ENCODE results near the gene PPP1R12B. TPM values are rescaled to one million over a fixed set of nuclear protein-coding genes. Genes with fewer than 3 reads are reported as not detected.
"Not testable (repeated sequence)": the region's sequence is repeated elsewhere in the genome, so short reads cannot be mapped to it uniquely, and the experiment has no call there.

PPP1R12B gene
- total RNA-seq, 1 donor, result 26.8 TPM

DNA sequence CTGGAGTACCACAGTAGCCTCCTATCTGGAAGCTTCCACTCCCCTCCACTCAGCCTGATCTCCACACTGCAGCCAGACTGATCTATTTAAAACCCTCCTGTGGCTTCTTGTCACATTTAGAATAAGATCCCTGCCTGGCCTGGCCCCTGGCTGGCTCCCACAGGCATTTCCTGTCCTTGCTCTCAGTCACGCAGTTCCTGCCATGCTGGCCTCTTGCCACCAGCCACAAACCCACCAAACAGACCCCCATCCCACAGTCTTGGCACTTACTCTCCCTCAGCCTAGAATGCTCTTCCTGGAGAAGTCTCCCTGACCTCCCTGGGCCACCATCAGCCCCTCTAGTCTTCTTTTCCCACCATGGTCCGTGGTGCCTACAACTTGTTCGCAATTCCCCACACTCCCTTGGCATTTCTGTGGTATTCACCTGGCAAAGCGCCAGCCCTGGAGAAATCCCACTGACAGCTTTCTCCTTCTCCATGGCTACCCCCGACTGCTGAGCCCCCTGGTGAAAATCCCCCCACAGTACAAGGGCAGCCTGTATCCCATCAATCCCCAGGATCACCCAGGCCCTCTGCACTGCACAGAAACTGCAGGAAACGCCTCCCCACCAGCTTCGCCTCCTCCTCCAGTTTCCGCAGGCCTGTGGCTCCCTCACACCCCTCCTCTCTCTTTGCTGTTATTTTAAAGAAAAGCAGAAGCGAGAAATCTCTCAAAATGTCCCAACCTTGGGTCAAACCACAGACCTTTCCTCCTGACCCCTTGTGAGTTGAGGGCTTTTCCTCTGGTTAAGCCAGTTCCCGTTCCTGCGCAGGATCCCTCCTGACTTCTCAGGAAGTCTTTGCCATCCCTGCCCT lies 267.2 kb downstream of the PPP1R12B start:
- H3K4me3 ChIP-seq (ENCODE audit: low read depth, low read length), result no peak overlapping the region
- TF ChIP-seq, protein P1, sequence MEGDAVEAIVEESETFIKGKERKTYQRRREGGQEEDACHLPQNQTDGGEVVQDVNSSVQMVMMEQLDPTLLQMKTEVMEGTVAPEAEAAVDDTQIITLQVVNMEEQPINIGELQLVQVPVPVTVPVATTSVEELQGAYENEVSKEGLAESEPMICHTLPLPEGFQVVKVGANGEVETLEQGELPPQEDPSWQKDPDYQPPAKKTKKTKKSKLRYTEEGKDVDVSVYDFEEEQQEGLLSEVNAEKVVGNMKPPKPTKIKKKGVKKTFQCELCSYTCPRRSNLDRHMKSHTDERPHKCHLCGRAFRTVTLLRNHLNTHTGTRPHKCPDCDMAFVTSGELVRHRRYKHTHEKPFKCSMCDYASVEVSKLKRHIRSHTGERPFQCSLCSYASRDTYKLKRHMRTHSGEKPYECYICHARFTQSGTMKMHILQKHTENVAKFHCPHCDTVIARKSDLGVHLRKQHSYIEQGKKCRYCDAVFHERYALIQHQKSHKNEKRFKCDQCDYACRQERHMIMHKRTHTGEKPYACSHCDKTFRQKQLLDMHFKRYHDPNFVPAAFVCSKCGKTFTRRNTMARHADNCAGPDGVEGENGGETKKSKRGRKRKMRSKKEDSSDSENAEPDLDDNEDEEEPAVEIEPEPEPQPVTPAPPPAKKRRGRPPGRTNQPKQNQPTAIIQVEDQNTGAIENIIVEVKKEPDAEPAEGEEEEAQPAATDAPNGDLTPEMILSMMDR (IDR thresholded peaks at IDR 0.05; ENCODE audit: insufficient read depth, low read length), result no peak
- peak; percentile 49 for DNase-seq (ENCODE audit: low read depth)

DNA sequence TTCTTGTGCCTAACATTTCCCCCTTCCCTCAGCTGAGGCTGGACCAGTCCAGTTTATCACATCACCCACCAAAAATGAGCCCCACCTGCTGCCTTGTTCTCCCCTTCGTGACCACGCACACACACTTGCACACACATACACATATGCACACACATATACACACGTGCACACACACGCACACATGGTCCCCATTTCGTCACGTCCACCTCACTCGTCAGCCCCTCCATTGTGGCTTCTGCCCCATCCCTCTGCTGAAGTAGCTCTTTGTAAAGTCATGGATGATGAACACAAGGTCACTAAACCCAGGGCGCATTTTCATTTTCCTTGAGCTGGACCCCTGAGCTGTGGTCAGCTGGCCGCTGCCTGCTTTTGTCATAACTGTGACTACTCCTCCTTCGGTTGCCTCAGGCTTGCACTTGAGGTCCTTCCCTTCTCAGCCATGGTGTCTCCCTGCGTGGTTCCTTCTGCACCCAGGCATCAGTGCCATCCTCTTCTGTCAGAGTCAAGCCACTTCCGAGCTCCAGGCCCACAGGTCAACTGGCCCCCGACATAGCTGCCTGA lies 267.9 kb downstream of the PPP1R12B start:
- TF ChIP-seq, protein P1 (IDR thresholded peaks at IDR 0.05; ENCODE audit: insufficient read depth, low read length), result no peak
- no peak for DNase-seq (ENCODE audit: low read depth)

DNA sequence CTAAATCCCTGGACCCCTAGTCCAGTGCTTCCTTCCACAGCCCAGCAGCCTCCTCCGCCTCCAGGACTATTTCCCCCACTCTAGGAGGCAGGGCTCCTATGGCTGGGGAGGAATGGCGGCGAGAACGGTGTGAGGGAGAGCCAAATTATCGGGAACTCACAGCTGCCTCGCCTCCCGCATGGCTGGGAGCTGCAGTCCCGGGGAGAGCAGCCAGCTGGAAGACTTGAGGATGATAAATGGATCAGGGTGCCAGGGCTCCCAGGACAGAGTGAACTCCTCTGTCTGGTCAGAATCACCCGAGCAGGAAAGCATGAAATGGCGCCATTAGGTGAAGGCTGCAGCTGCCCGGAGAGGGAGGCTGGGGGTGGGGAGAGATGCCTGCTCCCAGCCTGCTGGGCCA lies 270.5 kb downstream of the PPP1R12B start:
- DNase-seq (ENCODE audit: low read depth), result peak; percentile 37

More for the DNA sequence above, 267.9 kb downstream of the PPP1R12B start:
- no peak overlapping the region for H3K4me3 ChIP-seq (ENCODE audit: low read depth, low read length)

DNA sequence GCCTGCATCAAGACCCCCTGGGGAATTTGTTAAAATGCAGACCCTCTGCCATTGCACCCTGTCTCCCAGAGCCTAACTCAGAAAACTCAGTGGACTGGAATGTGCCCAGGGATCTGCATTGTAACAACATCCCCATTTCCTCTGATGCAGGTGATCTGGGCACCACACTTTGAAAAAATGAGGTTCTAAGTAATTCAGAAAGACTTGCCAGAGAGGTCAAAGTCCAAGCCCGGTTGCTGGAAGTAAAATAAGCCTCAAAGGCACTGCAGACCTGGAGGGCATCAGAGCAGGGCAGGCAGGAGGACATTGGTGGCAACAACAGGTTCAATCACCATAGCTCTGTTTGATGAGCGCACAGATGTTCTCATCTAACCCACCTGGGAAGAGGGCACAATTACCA lies 271.0 kb downstream of the PPP1R12B start:
- no peak overlapping the region for H3K4me3 ChIP-seq (ENCODE audit: low read depth, low read length)
- TF ChIP-seq, protein P1 (IDR thresholded peaks at IDR 0.05; ENCODE audit: insufficient read depth, low read length), result no peak
- DNase-seq (ENCODE audit: low read depth), result no peak

More for the DNA sequence above, 270.5 kb downstream of the PPP1R12B start:
- H3K4me3 ChIP-seq (ENCODE audit: low read depth, low read length), result not testable (repeated sequence)

DNA sequence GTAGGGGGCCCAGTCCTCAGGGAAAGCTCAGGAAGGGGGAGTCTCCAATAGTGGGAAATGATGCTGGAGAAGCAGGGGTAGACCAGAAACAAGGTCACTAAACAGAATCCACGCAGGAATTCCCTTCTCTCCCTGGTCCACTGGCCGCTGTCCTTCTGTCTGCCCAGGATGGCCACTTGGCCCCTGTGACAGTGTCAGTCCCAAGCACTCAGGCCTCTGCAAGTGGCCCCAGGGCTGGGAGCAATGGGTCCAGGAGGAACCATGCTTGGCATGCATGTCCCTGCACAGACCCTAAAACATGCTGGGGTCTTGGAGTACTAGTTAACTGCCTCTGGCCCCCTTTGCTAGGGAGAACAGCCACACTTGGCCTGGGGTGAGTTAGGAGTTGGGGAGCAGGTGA lies 271.5 kb downstream of the PPP1R12B start:
- DNase-seq (ENCODE audit: low read depth); H3K4me3 ChIP-seq (ENCODE audit: low read depth, low read length): not testable (repeated sequence)

DNA sequence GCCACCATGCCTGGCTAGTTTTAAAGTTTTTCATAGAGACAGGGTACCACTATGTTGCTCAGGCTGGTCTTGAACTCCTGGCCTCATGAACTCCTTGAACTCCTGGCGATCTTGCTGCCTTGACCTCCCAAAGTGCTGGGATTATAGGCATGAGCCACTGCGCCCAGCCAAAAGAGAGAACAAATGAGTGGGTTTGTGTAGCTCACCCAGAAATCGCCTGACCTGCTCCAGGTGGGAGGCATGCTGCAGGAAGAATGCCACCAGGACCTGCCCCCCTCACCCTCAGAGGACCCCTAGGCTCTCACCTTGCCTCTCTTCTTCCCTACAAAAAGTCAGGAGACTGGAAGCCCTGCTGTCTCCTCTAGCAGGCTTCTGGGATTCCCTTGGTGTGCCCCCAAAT lies 272.9 kb downstream of the PPP1R12B start:
- TF ChIP-seq, protein P1 (IDR thresholded peaks at IDR 0.05; ENCODE audit: insufficient read depth, low read length), result no peak
- no peak for DNase-seq (ENCODE audit: low read depth)
- H3K4me3 ChIP-seq (ENCODE audit: low read depth, low read length), result no peak overlapping the region

DNA sequence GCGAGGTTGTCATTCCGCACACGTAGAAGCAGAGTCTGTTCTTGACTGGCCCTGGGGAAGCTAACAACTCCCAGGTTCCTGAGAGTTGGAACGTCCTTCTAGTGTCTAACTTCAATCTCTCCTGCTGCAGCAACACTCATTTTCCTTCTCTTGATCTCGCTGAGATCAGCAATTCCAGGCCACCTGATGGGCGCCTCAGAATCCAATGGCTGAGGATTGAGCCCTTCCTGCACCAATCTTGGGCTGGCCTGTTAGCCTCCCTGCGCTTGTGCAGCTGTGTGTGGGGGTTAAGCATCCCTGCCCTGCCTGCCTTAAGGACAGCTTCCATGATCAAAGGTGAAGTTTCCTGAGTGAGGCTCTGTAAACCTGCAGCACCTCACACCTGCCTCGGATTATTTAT lies 273.9 kb downstream of the PPP1R12B start:
- TF ChIP-seq, protein P1 (IDR thresholded peaks at IDR 0.05; ENCODE audit: insufficient read depth, low read length), result no peak
- no peak overlapping the region for H3K4me3 ChIP-seq (ENCODE audit: low read depth, low read length)
- no peak for DNase-seq (ENCODE audit: low read depth)

Data from fibroblast of the aortic adventitia (primary cell).